Upper lobe of left lung (tissue), 4 donors: Measurements from ENCODE around the gene ARHGEF3.

Experiments used
- POLR2A ChIP-seq, 4 donors: fragments of 450-650 bp; IDR thresholded peaks; one replicate each; pipeline ENCODE4 v1.5.1; 2016 to 2017; ENCODE audit warnings: antibody characterized with exemption in 4 of 4, mild to moderate bottlenecking in 2 of 4
- TF ChIP-seq, protein P1 (sequence below), 6 experiments: fragments of 450-650 bp in 4 of 6; fragments of 200-600 bp in 2 of 6; sonication (generic) in 2 of 6; IDR thresholded peaks; one replicate each; pipeline ENCODE4 v1.5.1; 2016 to 2019; ENCODE audit warnings: antibody characterized with exemption in 6 of 6

DNA sequence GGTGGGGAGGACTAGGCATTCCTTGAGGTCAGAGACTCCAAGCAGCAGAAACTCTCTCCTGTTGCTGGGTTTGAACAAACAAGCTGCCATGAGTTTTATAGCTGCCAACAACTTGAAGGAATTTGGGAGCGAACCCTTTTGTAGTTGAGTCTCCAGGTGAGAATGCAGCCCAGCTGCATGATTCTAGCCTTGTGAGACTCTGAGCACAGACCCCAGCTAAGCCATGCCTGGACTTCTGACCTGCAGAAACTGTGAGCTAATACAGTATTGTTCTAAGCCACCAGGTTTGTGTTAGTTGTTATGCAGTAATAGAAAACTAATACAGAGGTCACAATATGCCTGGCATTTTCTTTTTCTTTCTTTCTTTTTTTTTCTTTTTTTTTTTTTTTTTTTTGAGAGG lies 112.4 kb downstream of the ARHGEF3 start:
- TF ChIP-seq, protein P1, sequence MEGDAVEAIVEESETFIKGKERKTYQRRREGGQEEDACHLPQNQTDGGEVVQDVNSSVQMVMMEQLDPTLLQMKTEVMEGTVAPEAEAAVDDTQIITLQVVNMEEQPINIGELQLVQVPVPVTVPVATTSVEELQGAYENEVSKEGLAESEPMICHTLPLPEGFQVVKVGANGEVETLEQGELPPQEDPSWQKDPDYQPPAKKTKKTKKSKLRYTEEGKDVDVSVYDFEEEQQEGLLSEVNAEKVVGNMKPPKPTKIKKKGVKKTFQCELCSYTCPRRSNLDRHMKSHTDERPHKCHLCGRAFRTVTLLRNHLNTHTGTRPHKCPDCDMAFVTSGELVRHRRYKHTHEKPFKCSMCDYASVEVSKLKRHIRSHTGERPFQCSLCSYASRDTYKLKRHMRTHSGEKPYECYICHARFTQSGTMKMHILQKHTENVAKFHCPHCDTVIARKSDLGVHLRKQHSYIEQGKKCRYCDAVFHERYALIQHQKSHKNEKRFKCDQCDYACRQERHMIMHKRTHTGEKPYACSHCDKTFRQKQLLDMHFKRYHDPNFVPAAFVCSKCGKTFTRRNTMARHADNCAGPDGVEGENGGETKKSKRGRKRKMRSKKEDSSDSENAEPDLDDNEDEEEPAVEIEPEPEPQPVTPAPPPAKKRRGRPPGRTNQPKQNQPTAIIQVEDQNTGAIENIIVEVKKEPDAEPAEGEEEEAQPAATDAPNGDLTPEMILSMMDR (IDR thresholded peaks at IDR 0.05): no peak
- TF ChIP-seq POLR2A (IDR thresholded peaks at IDR 0.05): no peak
